EH (cell line): ENCODE measurements around the gene ZNF638.
"Not testable (repeated sequence)": the region's sequence is repeated elsewhere in the genome, so short reads cannot be mapped to it uniquely, and the experiment has no call there.

Experiments used
- DNase-seq: peaks from one replicate; pipeline ENCODE4 v3.0.0-alpha.2; 2015; ENCODE audit warnings: low read depth

Gene ZNF638

DNA sequence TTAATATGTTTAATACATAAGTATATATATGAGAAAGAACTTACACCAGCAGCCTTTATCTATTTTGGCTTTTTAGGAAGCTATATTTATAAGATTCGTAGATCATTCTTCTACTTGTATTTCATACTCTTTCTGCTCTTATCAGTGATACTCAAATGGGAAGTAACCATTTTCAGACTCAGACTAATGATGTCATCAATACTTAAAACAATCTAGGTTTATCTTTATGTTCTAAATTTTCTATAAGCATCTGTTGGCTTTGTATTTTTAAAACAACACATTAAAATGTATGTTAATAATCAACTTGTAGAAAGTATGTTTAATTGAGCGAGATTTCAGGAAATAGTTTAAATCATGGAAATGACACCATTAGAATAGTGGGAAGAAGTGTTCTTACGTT is 70.8 kb downstream of the ZNF638 start:
- DNase-seq: no peak

DNA sequence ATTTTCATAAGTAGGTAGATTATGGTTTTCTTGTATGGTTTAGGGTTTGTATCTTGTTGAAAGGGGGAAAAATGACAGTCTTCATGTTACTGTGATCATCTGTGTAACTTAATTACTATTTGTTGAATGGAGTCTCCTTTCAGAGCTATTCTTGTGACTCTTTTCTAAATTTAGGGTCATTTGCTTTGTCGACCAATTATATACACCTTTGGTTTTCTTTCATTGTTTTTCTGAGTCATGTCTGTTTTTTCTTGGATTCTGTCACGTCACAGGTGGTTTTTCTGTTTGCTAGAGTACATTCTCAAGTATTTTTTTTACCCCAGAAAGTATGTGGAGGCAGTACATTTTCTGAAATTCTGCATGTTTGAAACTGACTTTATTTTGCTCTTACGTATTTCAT is 78.0 kb downstream of the ZNF638 start:
- DNase-seq: no peak

DNA sequence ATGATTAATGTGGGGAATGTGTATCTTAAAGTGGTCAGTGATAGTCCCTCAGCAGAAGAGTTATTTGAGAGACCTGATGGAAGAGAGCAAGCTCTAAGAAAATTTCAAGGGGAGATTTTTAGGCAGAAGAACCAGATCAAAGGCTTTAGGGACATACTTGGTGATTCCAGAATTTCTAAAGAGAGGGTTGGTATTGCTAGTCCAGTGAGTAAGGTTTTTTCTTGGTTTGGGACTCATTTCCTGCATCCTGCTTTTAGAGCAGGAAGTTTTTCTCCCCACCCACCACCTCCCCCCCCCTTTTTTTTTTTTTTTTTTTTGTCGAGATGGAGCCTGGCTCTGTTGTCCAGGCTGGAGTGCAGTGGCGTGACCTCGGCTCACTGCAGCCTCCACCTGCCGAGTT is 79.1 kb downstream of the ZNF638 start:
- DNase-seq: peak; percentile 4

DNA sequence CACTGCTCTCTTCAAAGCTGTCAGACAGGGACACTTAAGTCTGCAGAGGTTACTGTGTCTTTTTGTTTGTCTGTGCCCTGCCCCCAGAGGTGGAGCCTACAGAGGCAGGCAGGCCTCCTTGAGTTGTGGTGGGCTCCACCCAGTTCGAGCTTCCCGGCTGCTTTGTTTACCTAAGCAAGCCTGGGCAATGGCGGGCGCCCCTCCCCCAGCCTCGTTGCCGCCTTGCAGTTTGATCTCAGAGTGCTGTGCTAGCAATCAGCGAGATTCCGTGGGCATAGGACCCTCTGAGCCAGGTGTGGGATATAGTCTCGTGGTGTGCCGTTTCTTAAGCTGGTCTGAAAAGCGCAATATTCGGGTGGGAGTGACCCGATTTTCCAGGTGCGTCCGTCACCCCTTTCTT is 85.3 kb downstream of the ZNF638 start:
- DNase-seq: not testable (repeated sequence)

DNA sequence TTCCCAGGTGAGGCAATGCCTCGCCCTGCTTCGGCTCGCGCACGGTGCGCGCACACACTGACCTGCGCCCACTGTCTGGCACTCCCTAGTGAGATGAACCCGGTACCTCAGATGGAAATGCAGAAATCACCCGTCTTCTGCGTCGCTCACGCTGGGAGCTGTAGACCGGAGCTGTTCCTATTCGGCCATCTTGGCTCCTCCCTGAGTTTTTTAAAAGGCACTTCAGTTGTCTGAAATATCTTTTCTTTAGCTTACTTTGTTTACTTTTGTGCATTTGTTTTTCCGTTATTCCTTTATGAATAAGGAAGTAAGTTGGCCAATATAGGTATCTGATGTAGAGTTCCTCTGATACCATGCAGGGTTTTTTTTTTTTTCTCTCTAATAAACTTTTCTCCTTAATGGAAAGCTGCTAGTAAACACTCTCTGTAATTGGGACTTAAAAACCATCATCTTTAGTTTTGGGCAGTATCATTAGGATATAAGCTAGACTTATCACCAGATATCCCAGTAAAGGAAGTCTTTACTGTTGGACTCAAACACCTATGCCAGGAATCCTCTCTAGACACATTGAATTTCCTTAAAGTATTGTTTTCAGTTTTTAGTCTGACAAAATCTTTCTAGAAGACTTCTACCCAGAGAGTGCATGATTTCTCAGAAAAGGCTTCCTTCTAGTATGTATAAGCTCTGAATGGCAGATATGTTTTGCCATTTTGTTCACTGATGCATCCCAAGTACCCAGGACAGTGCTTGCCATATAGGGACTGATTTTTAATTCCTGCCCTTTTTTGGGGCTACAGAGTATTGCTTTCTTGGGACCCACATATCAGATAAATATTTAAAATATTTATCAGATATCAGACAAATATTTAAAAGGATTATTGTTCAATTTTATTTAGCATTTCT is 86.0 kb downstream of the ZNF638 start:
- no peak for DNase-seq

DNA sequence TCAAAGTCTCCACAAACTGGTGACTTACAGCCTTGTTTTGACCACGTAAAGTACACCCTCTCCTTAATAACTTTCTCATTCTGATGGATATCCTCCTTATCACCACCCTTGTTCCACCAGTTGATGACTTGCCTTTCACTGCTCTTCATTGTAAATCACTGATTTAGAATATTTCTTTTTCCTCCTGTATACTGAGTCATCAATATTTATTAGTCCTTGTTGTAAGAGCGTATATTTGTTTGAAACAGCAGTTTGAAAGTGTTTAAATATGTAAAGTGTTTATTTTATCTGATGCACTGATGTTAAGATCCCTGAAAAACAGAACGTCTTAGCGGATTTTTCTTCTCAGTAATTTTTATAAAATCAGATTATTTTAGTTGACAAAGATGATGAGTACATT is 87.6 kb downstream of the ZNF638 start:
- DNase-seq: no peak

DNA sequence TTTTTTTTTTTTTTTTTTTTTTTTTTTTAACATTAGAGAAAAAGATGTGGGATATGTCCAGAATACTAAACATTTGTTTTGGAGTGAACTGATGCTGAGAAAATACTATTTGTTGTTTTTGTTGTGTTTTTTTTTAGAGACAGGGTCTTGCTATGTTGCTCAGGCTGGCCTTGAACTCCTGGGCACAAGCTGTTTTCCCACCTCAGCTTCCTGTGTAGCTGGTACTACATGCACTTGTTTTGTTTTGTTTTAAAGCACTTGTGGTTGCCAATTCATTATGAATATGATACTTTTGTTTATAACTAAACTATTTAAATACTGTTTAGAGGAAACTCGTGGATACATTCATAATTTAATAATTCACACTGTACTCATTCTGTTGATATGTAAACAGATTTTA is 88.4 kb downstream of the ZNF638 start:
- no peak for DNase-seq

DNA sequence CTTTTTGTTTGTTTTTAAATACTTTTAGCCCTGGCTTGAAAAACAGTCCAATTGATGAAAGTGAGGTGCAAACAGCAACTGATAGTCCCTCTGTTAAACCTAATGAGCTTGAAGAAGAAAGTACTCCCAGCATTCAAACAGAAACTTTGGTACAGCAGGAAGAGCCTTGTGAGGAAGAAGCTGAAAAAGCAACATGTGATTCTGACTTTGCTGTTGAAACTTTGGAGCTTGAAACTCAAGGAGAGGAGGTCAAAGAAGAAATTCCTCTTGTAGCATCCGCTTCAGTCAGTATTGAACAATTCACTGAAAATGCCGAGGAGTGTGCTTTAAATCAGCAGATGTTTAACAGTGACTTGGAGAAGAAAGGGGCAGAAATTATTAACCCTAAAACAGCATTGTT is 91.2 kb downstream of the ZNF638 start:
- DNase-seq: no peak

DNA sequence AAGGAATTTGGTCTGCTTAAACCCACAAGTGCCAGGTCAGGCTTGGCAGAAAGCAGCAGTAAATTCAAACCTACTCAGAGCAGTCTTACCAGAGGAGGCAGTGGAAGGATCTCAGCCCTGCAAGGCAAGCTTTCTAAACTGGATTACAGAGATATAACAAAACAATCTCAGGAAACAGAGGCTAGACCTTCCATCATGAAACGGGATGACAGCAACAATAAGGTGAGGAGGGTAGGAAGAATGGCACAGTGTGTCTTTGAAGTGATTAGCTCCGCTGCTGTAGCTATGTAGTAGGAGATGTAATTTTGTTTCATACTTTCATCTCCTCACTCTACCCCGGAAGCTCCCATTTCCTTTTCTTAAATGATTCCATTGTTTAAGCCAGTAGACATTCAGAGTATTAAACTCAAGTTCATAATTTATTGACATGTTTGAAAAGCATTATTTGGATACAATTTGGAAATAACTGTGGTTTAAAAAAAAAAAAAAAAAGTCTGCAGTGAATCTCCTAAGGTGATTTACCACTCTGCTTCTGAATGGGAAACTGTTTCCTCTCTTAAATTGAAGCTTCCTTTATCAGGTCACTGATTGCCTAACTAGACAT is 92.3 kb downstream of the ZNF638 start:
- DNase-seq: no peak

DNA sequence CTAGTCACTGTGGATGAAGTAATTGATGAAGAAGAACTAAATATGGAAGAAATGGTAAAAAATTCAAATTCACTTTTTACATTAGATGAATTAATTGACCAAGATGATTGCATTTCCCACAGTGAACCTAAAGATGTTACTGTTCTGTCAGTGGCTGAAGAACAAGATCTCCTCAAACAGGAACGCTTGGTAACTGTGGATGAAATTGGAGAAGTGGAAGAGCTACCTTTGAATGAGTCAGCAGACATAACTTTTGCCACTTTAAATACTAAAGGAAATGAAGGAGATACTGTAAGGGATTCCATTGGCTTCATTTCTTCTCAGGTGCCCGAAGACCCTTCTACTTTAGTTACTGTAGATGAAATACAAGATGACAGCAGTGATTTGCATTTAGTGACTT is 95.1 kb downstream of the ZNF638 start:
- no peak for DNase-seq

DNA sequence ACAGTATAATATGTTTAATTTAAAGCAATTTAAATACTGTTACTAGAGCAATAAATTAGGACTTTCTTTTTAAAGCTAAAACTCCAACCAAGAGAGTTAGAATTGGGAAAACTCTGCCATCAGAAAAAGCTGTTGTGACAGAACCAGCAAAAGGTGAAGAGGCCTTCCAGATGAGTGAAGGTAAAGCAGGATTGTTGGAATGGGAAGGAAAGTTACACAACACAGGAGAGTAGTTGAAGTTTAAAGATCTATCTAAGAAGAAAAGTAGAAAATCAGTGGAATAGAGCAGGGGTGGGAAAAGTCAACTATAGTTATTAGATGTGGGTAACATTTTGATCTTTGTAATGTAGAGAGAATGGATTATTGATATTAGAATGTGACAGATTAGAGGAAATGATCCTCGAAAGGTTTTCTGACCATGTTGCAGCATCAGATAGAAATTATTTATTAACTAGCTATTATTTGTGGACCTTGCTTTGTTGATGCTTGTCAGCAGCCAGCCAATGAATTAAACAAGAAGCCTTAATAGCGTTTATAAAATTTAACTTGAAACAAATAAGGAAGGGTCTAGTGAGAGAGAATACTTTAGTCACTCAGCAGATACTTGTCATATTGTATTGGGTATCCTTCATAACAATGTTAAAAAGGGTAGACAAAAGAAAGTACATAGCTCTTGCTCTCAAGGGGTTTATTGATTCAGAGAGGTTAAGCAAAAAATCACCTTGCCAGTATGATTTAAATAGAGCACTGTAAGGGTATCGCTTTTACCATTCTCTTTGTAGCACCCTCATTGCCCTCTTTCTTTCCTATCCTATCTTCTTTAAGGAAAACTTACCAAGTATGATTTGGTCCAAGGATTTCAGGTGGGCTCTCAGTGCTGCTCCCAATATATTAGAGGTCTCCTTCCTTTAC is 97.1 kb downstream of the ZNF638 start:
- DNase-seq: no peak

DNA sequence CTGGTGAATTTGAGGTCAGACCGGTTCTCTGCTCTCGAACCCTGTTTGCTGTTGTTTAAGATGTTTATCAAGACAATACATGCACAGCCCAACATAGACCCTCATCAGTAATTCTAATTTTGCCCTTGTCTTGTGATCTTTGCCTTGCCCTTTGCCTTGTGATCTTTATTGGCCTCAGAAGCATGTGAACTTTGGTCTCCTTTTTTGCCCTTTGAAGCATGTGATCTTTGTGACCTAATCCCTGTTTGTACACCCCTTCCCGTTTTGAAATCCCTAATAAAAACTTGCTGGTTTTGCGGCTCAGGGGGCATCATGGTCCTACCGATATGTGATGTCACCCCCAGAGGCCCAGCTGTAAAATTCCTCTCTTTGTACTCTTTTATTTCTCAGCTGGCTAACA is 113.6 kb downstream of the ZNF638 start:
- not testable (repeated sequence) for DNase-seq

DNA sequence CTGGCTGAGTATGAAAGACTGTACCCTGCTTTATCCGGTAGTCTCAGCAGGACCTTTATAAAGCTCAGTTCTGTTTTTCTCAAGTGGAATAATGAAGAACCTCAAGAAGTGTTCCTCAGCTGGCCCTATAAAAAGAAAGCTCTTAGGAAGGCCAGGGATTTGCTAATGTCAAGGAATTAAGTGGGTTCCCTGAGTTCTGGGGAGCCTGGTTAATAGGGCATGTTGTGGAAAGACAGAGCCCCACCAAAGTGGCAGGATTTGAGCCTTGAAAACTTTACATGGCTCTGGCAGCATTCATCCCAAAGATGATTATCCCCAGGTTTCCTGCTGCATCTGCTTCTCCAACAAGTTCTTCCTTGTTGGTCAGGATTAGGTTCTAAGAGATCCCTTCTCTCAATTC is 114.9 kb downstream of the ZNF638 start:
- no peak for DNase-seq

DNA sequence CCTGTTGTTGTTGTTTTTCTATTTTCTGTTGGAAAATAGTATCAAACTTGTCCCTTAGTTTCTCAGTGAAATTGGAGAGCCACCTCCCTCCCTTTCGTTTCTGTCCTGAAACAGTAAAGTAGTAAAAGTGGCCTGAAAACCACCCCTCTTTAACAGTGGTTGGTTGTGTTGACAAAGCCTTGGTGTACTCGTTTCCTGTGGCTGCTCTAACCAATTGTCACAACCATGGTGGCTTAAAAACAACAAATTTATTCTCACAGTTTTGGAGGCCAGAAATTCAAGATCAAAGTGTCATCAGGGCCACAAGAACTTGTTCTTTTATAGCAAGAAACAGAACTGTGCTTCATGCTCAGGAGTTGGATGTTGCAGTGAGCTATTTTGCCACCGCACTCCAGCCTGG is 117.8 kb downstream of the ZNF638 start:
- DNase-seq: no peak

DNA sequence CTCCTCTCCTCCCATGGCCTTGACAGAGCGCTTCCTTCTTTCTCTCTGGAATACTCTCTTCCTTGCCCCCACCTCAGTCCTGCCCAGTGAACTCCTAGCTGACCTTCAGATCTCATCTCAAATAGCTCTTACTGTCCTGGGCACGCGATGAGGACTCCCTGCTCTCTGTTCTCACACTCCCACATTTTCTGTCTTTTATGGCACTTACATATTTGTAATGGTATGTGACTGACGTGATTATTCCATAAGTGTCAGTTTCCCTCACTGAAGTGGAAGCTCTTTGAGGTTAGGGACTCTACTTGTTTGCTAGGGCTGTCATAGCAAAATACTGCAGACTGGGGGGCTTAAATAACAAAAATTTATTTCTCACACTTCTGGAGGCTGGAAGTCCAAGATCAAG is 120.1 kb downstream of the ZNF638 start:
- peak; percentile 67 for DNase-seq

DNA sequence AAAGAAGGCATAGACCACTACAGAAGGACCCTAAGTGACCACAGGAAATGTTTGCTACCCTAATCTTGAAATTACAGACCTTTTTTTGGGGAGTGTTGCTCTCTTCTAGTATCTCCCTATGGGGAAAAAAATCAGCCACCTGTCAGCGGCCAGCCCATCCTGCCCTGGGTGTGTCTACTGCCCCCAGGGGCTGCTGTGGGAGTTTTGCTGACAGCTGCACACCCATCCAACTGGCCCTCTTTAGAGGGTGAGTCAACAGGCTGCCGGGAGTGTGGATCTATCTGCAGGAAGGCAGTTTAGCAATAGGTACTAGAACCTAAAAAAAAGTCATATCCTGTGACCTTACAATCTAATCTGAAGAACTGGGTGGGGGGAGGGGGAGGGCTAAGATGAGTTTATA is 121.0 kb downstream of the ZNF638 start:
- DNase-seq: peak; percentile 62

DNA sequence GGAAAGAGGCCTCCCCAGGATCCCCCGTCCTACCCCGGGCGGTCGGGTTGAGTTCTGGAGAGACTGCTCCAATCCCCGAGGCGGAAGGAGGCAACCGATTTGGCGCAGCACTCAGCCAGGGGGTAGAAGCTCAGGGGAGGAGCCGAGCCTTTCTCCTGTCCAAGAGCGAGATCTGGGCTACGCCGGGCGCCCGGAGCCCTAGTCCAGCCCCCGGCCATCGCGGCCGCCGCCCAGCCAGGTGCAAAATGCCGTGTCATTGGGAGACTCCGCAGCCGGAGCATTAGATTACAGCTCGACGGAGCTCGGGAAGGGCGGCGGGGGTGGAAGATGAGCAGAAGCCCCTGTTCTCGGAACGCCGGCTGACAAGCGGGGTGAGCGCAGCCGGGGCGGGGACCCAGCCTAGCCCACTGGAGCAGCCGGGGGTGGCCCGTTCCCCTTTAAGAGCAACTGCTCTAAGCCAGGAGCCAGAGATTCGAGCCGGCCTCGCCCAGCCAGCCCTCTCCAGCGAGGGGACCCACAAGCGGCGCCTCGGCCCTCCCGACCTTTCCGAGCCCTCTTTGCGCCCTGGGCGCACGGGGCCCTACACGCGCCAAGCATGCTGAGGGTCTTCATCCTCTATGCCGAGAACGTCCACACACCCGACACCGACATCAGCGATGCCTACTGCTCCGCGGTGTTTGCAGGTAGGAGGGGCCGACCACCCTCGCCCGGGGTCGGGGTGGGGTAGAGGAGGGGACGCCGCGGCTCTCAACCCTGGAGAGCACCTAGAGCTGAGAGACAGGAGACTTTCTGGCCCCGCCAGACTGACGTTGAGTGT is 122.0 kb downstream of the ZNF638 start, which contains the start of gene DYSF:
DYSF (plus strand) TSS at position 158 of the 817 bp plus-strand sequence.
- peak; percentile 57 for DNase-seq

DNA sequence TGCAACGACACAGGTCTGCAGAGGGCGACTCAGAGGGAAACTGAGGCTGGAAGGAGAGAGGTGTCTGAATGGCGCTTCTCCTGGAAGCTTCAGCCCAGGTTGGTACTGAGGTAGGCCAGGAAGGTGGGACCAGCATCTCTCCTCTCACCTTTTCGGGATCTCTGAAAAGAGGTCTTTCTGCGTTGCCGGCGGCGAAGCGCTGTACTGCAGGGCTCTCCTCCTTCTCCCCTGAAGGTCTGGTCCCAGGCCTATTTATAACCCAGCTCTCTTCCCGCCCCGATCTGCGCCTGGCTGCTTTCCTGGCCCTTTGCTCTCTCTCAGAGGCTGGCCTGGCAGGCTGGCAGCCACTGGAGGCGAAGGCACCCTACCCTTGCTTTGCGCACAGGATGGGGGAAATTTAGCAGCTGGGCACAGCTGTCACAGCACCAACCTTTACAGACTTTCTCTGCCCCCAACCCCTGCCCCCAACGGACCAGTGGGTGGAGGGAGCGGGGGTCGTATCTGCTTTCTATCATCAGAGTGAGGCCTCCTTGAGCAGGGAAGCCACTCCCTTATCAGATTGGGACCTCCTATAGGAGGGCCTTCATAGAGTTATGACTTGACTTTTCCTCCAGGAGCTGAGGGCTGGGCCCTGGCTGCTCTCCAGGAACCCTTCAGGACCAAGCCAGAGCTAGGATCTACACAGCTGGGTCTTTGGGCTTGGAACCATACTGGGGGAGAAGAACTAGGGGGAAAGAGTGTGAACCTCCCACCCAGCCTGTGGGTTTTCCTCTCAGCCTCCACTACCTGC is 122.8 kb downstream of the ZNF638 start:
- no peak for DNase-seq

DNA sequence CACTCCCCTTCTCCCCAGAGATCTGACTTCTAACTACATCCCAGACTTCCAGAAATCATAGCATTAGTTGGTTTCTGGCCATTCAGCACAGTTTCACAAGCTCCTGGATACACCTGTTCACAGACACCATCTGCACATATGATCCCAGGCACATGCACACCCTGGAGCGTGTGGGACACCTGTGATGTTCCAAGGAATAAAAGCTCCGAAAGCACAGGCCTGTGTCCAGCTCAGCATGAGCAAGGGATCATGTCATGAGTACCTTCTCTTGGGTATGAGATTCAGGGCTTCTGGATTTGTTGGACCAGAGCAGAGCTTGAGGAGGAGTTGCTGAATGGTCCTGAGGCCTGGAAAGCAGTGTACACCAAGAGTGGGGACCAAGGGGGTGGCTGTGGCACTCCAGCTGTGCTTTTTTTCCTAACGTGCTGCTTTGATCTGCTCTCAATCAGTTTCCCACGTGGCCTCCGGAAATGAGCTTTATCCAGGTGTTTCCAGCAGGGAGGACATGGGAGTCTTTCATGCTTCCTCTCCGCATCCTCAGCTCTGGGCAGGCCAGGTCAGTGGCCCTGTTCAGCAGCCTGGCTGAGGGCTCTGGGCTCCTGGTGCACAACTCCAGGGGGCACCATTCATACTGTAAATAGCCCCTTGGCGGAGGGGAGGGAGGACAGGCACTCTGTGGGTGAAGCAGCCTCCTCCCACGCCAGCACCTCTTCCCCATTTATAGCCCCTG is 123.6 kb downstream of the ZNF638 start:
- no peak for DNase-seq
